OCI-LY1 (cell line): ENCODE results near the gene PRKAB1.

ENCODE experiments used
- H2AFZ ChIP-seq: fragments of 200-600 bp; sonication (generic), shearing (Covaris generic); 2 replicates; pipeline ENCODE4 v1.6.0; 2014; ENCODE audit warnings: antibody characterized with exemption, mild to moderate bottlenecking, low read length
- H3F3A ChIP-seq: fragments of 200-600 bp; sonication (generic), shearing (Covaris generic); 2 replicates; pipeline ENCODE4 v1.6.0; 2014; ENCODE audit warnings: mild to moderate bottlenecking, antibody characterized with exemption, low read length, moderate library complexity; ENCODE audit not compliant: insufficient read depth
- H3K27ac ChIP-seq: fragments of 200-600 bp; sonication (generic); 2 replicates; pipeline ENCODE4 v1.5.1; 2014; ENCODE audit warnings: low read length, mixed run types, mild to moderate bottlenecking, low read depth; ENCODE audit not compliant: poor library complexity, severe bottlenecking
- H3K27me3 ChIP-seq: fragments of 200-600 bp; sonication (generic); 2 replicates; pipeline ENCODE4 v1.6.0; 2014; ENCODE audit warnings: antibody characterized with exemption, mild to moderate bottlenecking, low read length, moderate library complexity; ENCODE audit not compliant: insufficient read depth
- H3K36me3 ChIP-seq: fragments of 200-600 bp; sonication (generic); 2 replicates; pipeline ENCODE4 v1.6.1; 2014; ENCODE audit warnings: mild to moderate bottlenecking, antibody characterized with exemption, low read length, moderate library complexity, mixed read lengths; ENCODE audit not compliant: insufficient read depth
- H3K4me1 ChIP-seq: fragments of 200-600 bp; sonication (generic); 2 replicates; pipeline ENCODE4 v1.5.1; 2014; ENCODE audit warnings: mild to moderate bottlenecking, low read length, moderate library complexity; ENCODE audit not compliant: insufficient read depth, severe bottlenecking
- H3K4me2 ChIP-seq: fragments of 200-600 bp; sonication (generic), shearing (Covaris generic); 2 replicates; pipeline ENCODE4 v1.6.1; 2014; ENCODE audit warnings: low read length
- H3K4me3 ChIP-seq: fragments of 200-600 bp; sonication (generic); 2 replicates; pipeline ENCODE4 v1.5.1; 2014; ENCODE audit warnings: low read length, low read depth, mild to moderate bottlenecking, mixed read lengths; ENCODE audit not compliant: poor library complexity, severe bottlenecking
- H3K79me2 ChIP-seq: fragments of 200-600 bp; shearing (Covaris generic); 2 replicates; pipeline ENCODE4 v1.6.1; 2016; ENCODE audit warnings: mixed run types, low read length, mixed read lengths; ENCODE audit not compliant: insufficient read depth
- H3K9ac ChIP-seq: fragments of 200-600 bp; sonication (generic), shearing (Covaris generic); 2 replicates; pipeline ENCODE4 v1.6.1; 2014; ENCODE audit warnings: mild to moderate bottlenecking, low read length, mixed read lengths
- H3K9me2 ChIP-seq: fragments of 200-600 bp; sonication (generic), shearing (Covaris generic); 2 replicates; pipeline ENCODE4 v1.6.1; 2014; ENCODE audit warnings: low read depth, mild to moderate bottlenecking, low read length, mixed read lengths
- H3K9me3 ChIP-seq: fragments of 200-600 bp; shearing (Covaris generic); 2 replicates; pipeline ENCODE4 v1.6.1; 2014; ENCODE audit warnings: low read length, mixed read lengths
- H4K20me1 ChIP-seq: fragments of 200-600 bp; sonication (generic), shearing (Covaris generic); 2 replicates; pipeline ENCODE4 v1.6.0; 2016; ENCODE audit warnings: mild to moderate bottlenecking, low read length; ENCODE audit not compliant: insufficient read depth
- EZH2 ChIP-seq: fragments of 200-600 bp; sonication (generic), shearing (Covaris generic); IDR thresholded peaks from 2 replicates; pipeline ENCODE4 v1.8.0; 2017; ENCODE audit warnings: borderline replicate concordance, mixed run types, mild to moderate bottlenecking, antibody characterized with exemption, low read length, moderate library complexity, mixed read lengths
- TF ChIP-seq, protein P1 (sequence below): fragments of 200-600 bp; sonication (generic), shearing (Covaris generic); IDR thresholded peaks from 2 replicates; pipeline ENCODE4 v1.5.1; 2017; ENCODE audit warnings: mild to moderate bottlenecking, antibody characterized with exemption, low read length, moderate library complexity, mixed read lengths

Gene PRKAB1

GRCh38 chr12:119710374-119710964 lies 42.5 kb downstream of the PRKAB1 start:
- Histone ChIP-seq H3K9ac (no peak overlapping the region), H3F3A (no peaks in the 10 kb centered on the region), H3K36me3 (peaks cover 89% of the 10 kb centered on the region), H3K9me3 (no peaks in the 10 kb centered on the region), H3K27ac (no peak overlapping the region), H3K4me2 (no peak overlapping the region), H3K79me2 (no peaks in the 10 kb centered on the region), H3K4me1 (no peaks in the 10 kb centered on the region), H2AFZ (no peak overlapping the region), H3K27me3 (no peaks in the 10 kb centered on the region), H3K4me3 (no peak overlapping the region), H4K20me1 (no peaks in the 10 kb centered on the region), H3K9me2 (no peaks in the 10 kb centered on the region)
- TF ChIP-seq, protein P1, sequence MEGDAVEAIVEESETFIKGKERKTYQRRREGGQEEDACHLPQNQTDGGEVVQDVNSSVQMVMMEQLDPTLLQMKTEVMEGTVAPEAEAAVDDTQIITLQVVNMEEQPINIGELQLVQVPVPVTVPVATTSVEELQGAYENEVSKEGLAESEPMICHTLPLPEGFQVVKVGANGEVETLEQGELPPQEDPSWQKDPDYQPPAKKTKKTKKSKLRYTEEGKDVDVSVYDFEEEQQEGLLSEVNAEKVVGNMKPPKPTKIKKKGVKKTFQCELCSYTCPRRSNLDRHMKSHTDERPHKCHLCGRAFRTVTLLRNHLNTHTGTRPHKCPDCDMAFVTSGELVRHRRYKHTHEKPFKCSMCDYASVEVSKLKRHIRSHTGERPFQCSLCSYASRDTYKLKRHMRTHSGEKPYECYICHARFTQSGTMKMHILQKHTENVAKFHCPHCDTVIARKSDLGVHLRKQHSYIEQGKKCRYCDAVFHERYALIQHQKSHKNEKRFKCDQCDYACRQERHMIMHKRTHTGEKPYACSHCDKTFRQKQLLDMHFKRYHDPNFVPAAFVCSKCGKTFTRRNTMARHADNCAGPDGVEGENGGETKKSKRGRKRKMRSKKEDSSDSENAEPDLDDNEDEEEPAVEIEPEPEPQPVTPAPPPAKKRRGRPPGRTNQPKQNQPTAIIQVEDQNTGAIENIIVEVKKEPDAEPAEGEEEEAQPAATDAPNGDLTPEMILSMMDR: no peak
- TF ChIP-seq EZH2: no peak

- Histone ChIP-seq H3F3A (no peaks in the 10 kb centered on the region), H3K27me3 (no peaks in the 10 kb centered on the region), H3K4me3 (no peak overlapping the region), H3K4me2 (no peak overlapping the region), H3K9me3 (no peaks in the 10 kb centered on the region), H3K4me1 (no peaks in the 10 kb centered on the region), H2AFZ (no peak overlapping the region), H3K79me2 (no peaks in the 10 kb centered on the region), H3K9me2 (no peaks in the 10 kb centered on the region), H3K27ac (no peak overlapping the region), H3K9ac (no peak overlapping the region), H4K20me1 (no peaks in the 10 kb centered on the region), H3K36me3 (peaks cover 95% of the 10 kb centered on the region)
- no peak for TF ChIP-seq EZH2
- TF ChIP-seq, protein P1: no peak
These were observed 43.1 kb downstream of the PRKAB1 start for GRCh38 chr12:119710965-119711551.

DNA sequence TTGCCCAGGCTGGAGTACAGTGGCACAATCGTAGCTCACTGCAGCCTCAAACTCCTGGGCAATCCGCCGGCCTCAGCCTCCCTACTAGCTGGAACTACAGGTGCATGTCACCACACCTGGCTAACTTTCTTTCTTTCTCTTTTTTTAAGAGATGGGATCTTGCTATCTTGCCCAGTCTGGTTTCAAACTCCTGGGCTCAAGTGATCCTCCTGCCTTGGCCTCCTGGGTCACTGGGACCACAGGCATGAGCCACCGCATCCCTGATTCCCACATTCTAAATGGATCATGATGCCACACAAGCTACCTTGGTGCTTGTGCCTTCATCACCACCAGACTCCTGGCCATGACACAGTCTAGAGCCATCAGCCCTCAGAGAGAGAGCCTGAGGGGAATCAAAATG lies 43.8 kb downstream of the PRKAB1 start:
- TF ChIP-seq, protein P1: no peak
- no peak for TF ChIP-seq EZH2
- peaks cover 92% of the 10 kb centered on the region for H3K36me3 ChIP-seq

More for the DNA sequence above, 43.8 kb downstream of the PRKAB1 start:
- Histone ChIP-seq H3K9me2 (no peaks in the 10 kb centered on the region), H3F3A (no peaks in the 10 kb centered on the region), H3K79me2 (no peaks in the 10 kb centered on the region), H3K9me3 (no peaks in the 10 kb centered on the region), H3K27ac (no peak overlapping the region), H2AFZ (no peak overlapping the region), H4K20me1 (no peaks in the 10 kb centered on the region), H3K4me3 (no peak overlapping the region), H3K27me3 (no peaks in the 10 kb centered on the region), H3K4me2 (no peak overlapping the region), H3K4me1 (no peaks in the 10 kb centered on the region), H3K9ac (no peak overlapping the region)
